GM19193 (cell line): ENCODE results near the gene CENPP.

Experiments
- POLR2A ChIP-seq: IDR thresholded peaks from 4 replicates; pipeline ENCODE4 v1.6.1; 2011; ENCODE audit not compliant: insufficient read depth, insufficient read length; ENCODE audit errors: extremely low read depth

CENPP gene

GRCh38 chr9:92325269-92325990, at the start of gene CENPP, which contains the start of gene NOL8:
Gene CENPP (plus strand): TSS chr9:92325953.
Gene NOL8 (minus strand): TSS chr9:92325350. CDS start chr9:92324161, 1,189 bp downstream.
- TF ChIP-seq POLR2A = peak; percentile 89

GRCh38 chr9:92276331-92277032, 49.3 kb upstream of the CENPP start:
- TF ChIP-seq POLR2A = no peak

DNA sequence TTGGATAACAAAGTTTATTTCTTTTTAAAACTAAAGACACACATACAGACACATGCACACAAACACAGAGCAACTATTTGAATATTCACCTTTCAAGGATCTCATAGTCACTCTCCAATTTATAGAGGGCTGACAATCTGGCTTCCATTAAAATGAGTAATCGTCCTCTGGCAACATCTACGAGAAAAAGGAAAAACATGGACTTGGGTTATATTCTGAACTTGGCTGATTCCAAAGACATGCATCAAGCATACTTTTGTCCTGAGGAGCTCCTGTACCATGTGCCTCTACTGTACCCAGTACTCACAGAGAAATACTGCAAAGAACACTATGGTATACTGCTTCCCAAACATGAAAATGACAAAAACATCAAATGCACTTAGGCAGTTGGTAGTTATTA, 47.6 kb upstream of the CENPP start:
- no peak for TF ChIP-seq POLR2A

- TF ChIP-seq POLR2A = no peak
Measured at GRCh38 chr9:92279302-92279701, 46.5 kb upstream of the CENPP start.

GRCh38 chr9:92289708-92290390, 35.9 kb upstream of the CENPP start:
- no peak for TF ChIP-seq POLR2A

DNA sequence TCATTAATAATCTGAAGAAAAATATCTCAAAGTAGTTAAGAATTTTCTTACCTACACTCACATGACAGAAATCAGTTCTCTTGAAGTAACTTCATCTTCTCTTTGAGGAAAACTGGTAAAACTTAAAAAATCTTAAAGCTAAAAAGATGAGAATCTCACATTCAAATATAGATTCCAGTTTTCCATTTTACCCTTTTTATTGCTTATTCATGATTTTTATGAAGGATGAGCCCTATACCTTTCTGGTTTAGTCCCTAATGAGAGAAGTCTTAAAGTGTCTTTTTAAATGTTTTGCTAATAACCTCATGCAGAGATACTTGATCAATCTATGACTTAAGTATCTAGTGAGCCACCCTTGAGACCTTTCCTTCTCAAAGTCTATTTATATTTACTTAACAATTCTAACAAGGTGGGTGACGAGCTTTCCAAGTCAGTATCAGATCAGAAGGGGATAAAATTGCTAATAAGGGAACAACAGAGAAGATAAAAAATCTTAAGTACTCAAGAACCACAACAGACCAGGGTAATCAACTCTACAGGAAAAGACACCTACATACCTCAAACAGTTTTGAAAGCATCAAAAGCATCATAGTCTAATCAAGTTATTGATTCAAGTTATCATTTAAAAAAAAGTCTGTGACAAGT, 34.8 kb upstream of the CENPP start:
- TF ChIP-seq POLR2A = no peak

GRCh38 chr9:92291577-92291976, 34.2 kb upstream of the CENPP start:
- no peak for TF ChIP-seq POLR2A

GRCh38 chr9:92292338-92293074, 33.2 kb upstream of the CENPP start:
- no peak for TF ChIP-seq POLR2A

DNA sequence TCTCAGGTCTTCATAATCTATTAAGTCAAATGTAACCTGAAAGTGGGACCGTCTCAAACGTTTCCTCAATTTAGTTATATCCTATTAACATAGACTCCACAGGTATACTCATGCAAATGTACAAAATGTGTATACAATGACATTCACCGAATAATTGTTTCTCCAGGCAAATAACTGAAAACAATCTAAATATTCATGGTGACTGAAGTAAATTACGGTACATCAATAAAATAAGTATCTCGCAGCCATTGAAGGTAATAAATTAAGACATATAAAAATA, 32.7 kb upstream of the CENPP start:
- no peak for TF ChIP-seq POLR2A

GRCh38 chr9:92293452-92294296, 32.1 kb upstream of the CENPP start, which contains the start of gene IARS1:
Gene IARS1 (minus strand): TSS chr9:92293697. CDS start chr9:92289419, 4,278 bp downstream.
- peak; percentile 98 for TF ChIP-seq POLR2A

DNA sequence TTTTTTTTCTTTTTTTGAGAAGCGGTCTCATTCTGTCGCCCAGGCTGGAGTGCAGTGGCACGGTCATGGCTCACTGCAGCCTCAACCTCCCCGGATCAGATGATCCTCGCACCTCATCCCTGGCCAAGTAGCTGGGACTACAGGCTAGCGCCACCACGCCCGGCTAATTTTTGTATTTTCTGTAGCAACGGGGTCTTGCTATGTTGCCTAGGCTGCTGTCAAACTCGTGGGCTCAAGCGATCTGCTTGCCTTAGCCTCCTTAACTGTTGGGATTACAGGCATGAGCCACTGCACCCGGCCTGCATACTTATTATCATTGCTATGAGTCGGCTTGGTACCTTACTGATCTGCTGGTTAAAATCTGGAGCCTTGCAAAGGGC, 31.5 kb upstream of the CENPP start:
- no peak for TF ChIP-seq POLR2A

DNA sequence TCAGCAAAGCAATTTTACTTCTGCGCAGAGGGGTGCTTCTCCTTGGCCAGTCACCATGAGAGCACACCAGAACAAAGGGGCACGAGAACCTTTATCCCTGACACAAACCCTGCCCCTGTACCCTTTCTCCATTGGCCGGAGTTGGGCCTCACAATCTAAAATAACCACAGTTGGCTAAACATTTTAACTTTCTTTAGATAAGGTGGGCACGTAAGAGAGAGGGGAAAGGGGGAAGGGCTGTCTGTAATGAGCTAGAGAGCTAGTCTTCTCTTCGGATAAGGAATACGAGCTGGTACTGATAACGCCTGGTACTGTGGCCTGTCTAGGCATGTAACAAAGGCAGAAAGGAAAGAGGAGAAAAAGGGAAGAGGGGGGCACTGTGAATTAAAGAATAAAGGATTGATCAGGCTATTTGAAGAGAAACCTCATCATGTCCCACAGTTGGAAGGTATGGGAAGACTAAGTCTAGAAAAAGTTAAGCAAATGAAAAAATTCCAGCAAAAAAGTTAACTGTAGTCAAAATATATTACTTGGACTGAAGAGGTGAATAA, 30.4 kb upstream of the CENPP start:
- TF ChIP-seq POLR2A = no peak

GRCh38 chr9:92295827-92296258, 29.9 kb upstream of the CENPP start:
- TF ChIP-seq POLR2A = no peak
